ENCODE results near the gene RAC3. TPM values are rescaled to one million over a fixed set of nuclear protein-coding genes. Genes with fewer than 3 reads are reported as not detected.

Gene RAC3
- total and polyA plus RNA-seq, 2 of the 8 experiments (the other 6 are each of a cell fraction or from before 2014, with no cell fraction given) = 177 to 299 TPM

GRCh38 chr17:82047914-82048570 is 16.6 kb downstream of the RAC3 start:
- Histone ChIP-seq H3K27ac (ENCODE audit: low read depth, low read length) (no peak overlapping the region), H3K79me1 (ENCODE audit: low read depth, low read length) (peaks cover 6% of the 10 kb centered on the region; the same call in 1 of the 2 replicates), H3K4me2 (ENCODE audit: insufficient read depth in 1 of 2, low read depth in 2 of 2, low read length in 2 of 2) (no peak overlapping the region), H3K23ac (ENCODE audit: insufficient read length) (no peak overlapping the region), H2AFZ (ENCODE audit: low read length) (no peak overlapping the region), H3K23me2 (ENCODE audit: low read depth, low read length) (peaks cover 6% of the 10 kb centered on the region; the same call in 1 of the 2 replicates), H2BK5ac (ENCODE audit: low read depth, low read length) (no peak overlapping the region), H3K27me3 (replicated peaks in 1 of 4; ENCODE audit: control insufficient read depth in 3 of 4, extremely low read depth in 1 of 4, insufficient read depth in 3 of 4, low read length in 3 of 4) (no peaks in the 10 kb centered on the region; a peak in 1 of 7 replicates), H2BK12ac (ENCODE audit: low read depth, low read length) (no peak overlapping the region), H4K91ac (replicated peaks; ENCODE audit: insufficient read length, low read length) (no peak overlapping the region), H3K4ac (replicated peaks; ENCODE audit: insufficient read length, low read depth, low read length) (no peak overlapping the region), H3K79me2 (ENCODE audit: control insufficient read depth in 1 of 2, insufficient read depth in 2 of 2, low read length in 2 of 2) (peaks cover 0 to 9% of the 10 kb centered on the region in 2 experiments; a peak in 1 of 4 replicates), H3K18ac (ENCODE audit: extremely low read depth, low read length) (no peak overlapping the region), H2BK20ac (ENCODE audit: low read length) (no peak overlapping the region), H4K8ac (ENCODE audit: extremely low read depth, insufficient read depth, low read length) (no peak overlapping the region; the same call in 1 of the 2 replicates), H3K9me3 (ENCODE audit: insufficient read depth in 2 of 2, low read depth in 1 of 2, low read length in 1 of 2) (no peaks in the 10 kb centered on the region), H4K20me1 (replicated peaks in 1 of 2; ENCODE audit: control insufficient read depth in 1 of 2, insufficient read depth in 2 of 2, low read length in 2 of 2) (peaks cover under 1 to 7% of the 10 kb centered on the region in 2 experiments), H3K9ac (replicated peaks in 1 of 4; ENCODE audit: extremely low read depth in 1 of 4, low read depth in 3 of 4, low read length in 3 of 4) (no peak overlapping the region), H2AK5ac (ENCODE audit: low read depth, low read length) (no peak overlapping the region), H3K36me3 (ENCODE audit: control insufficient read depth in 2 of 4, insufficient read depth in 4 of 4, low read length in 3 of 4) (peaks cover 0 to 8% (median 2%) of the 10 kb centered on the region in 4 experiments; a peak in 3 of 8 replicates), H3K14ac (ENCODE audit: insufficient read length) (no peak overlapping the region), H3K56ac (replicated peaks; ENCODE audit: insufficient read length, low read depth, low read length) (no peak overlapping the region), H3K4me3 (ENCODE audit: extremely low read depth in 1 of 4, insufficient read depth in 2 of 4, low read depth in 3 of 4, low read length in 4 of 4) (no peak overlapping the region), H4K5ac (ENCODE audit: insufficient read length, low read depth, low read length) (no peak overlapping the region), H2BK15ac (ENCODE audit: low read length) (no peak overlapping the region), H3K4me1 (replicated peaks in 1 of 4; ENCODE audit: control insufficient read depth in 3 of 4, insufficient read depth in 4 of 4, low read length in 3 of 4) (peaks cover 0 to 20% (median 11%) of the 10 kb centered on the region in 4 experiments; a peak in 5 of 7 replicates), H2BK120ac (replicated peaks; ENCODE audit: low read depth, low read length) (no peak overlapping the region)
- no peak for FAIRE-seq
- WGBS, 2 experiments (ENCODE audit: extremely low coverage in 1 of 2, insufficient coverage in 1 of 2, insufficient read length in 1 of 2, insufficient replicate concordance in 2 of 2, low coverage in 1 of 2, low lambda C conversion rate in 2 of 2, missing lambda C conversion rate in 1 of 2) = 89% methylated on average over 24 of the region's 25 CpGs; no CpG with 5 or more reads in 1 of the 2 experiments
- no peak for DNase-seq (ENCODE audit: low read depth in 1 of 2, low spot score in 2 of 2)
- ChIA-PET CTCF (ENCODE audit: partially characterized antibody) (interaction anchor here (0.8 kb wide), 1 partner anchor 17 kb away, joined by 3 read pairs; no protein-coding TSS in a partner anchor), POLR2A (ENCODE audit: partially characterized antibody) (interaction anchor here (0.7 to 1.3 kb wide), 4 partner anchors 9 to 41 kb away, joined by 3 to 6 read pairs (median 4); partner anchors contain the start of gene RAC3)
- TF ChIP-seq EP300 (IDR thresholded peaks at IDR 0.05; ENCODE audit: borderline replicate concordance in 1 of 2, low read depth in 2 of 2, low read length in 2 of 2) (no peak), POLR2AphosphoS5 (IDR thresholded peaks at IDR 0.05; ENCODE audit: low read depth, low read length) (no peak), KDM1A (IDR thresholded peaks at IDR 0.05; ENCODE audit: borderline replicate concordance, low read length) (no peak), CBX5 (IDR thresholded peaks at IDR 0.05; ENCODE audit: low read depth, low read length) (no peak), NANOG (IDR thresholded peaks at IDR 0.05; ENCODE audit: insufficient read depth, low read depth, low read length, poor library complexity, severe bottlenecking) (no peak), TCF12 (IDR thresholded peaks at IDR 0.05; ENCODE audit: low read depth, low read length) (no peak), YY1 (IDR thresholded peaks at IDR 0.05; ENCODE audit: low read depth, low read length) (no peak), RXRA (IDR thresholded peaks at IDR 0.05; ENCODE audit: insufficient read depth, low read depth, low read length) (no peak), MAFK (IDR thresholded peaks at IDR 0.05; ENCODE audit: low read depth, low read length) (no peak), RFX5 (IDR thresholded peaks at IDR 0.05; ENCODE audit: borderline replicate concordance, low read depth, low read length) (no peak)
- TF ChIP-seq, protein P1, sequence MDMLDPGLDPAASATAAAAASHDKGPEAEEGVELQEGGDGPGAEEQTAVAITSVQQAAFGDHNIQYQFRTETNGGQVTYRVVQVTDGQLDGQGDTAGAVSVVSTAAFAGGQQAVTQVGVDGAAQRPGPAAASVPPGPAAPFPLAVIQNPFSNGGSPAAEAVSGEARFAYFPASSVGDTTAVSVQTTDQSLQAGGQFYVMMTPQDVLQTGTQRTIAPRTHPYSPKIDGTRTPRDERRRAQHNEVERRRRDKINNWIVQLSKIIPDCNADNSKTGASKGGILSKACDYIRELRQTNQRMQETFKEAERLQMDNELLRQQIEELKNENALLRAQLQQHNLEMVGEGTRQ (IDR thresholded peaks at IDR 0.05; ENCODE audit: low read length) = no peak

Measured in H1 (cell line).